Activated T-cell treated with anti-CD3 and anti-CD28 coated beads, Interleukin-2, amount 50 U/mL, for 4 hours (primary cell): ENCODE data around the gene NDUFB2. TPM values are rescaled to one million over a fixed set of nuclear protein-coding genes. Genes with fewer than 3 reads are reported as not detected.
"Not testable (repeated sequence)": the region's sequence is repeated elsewhere in the genome, so short reads cannot be mapped to it uniquely, and the experiment has no call there.

Experiments
- ATAC-seq, 2 donors: fragments of 200-7000 bp; cut with Tn5 transposase; one replicate each; pipeline ENCODE4 v1.10.0; 2021
- DNase-seq: peaks from one replicate; pipeline ENCODE4 v3.0.0-alpha.2; 2020
- H3K27me3 Mint-ChIP-seq: one replicate; pipeline ENCODE4 v1.8.0; 2021; ENCODE audit warnings: low read depth, mixed read lengths
- H3K36me3 Mint-ChIP-seq: one replicate; pipeline ENCODE4 v1.8.0; 2022; ENCODE audit warnings: mixed read lengths; ENCODE audit not compliant: insufficient read depth
- H3K4me1 Mint-ChIP-seq: one replicate; pipeline ENCODE4 v1.8.0; 2021; ENCODE audit warnings: low read depth, mixed read lengths
- H3K4me3 Mint-ChIP-seq: one replicate; pipeline ENCODE4 v1.8.0; 2021; ENCODE audit warnings: mild to moderate bottlenecking, moderate library complexity, mixed read lengths
- H3K9me3 Mint-ChIP-seq: one replicate; pipeline ENCODE4 v1.8.0; 2021; ENCODE audit warnings: mixed read lengths
- total RNA-seq, 3 donors: library from RNA; stranded (reverse); gene quantifications; one replicate each; pipeline ENCODE4 v1.2.1, GENCODE V29; 2021

Gene NDUFB2
- total RNA-seq = 100 to 1,000 TPM; 192 to 205 (median 201) TPM

DNA sequence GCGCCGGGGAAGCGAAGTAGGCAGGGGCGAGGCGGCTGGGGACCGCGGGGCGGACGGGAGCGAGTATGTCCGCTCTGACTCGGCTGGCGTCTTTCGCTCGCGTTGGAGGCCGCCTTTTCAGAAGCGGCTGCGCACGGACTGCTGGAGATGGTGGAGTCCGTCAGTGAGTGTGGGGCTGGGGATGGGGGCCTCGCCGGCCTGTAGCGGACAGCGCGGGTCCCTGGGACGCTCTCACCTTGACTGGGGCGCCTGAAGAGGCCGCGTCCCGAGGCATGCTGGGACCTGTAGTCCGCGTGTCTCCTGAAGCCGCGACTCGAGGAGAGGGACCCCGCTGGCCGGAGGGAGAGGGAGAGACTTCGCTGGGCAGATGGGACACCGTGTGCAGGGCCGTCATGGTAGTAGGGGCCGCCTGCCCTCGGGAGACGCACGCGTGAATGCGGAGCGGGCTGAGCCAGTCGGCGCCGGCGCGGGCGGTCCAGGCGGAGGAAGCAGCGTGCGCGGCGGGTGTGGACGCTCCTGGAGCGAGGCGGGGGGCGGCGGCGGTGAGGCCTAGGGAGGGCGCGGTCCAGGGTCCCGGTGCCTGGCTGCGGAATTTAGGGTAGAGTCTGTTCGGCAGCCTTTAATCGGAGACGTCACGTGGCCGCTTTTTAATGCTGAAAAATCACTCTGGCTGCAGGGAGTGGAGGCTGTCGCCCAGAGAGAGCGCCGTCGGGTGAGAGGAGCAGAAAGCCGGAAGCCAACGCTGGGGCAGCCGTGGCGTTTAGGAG, at the start of gene NDUFB2:
Gene NDUFB2 (plus strand): TSS at position 29 of the 767 bp plus-strand sequence. CDS start 37 bp downstream, at position 66.
- Mint-ChIP-seq H3K9me3 (no peaks in the 10 kb centered on the region), H3K27me3 (no peaks in the 10 kb centered on the region), H3K4me3 (peak within 1 kb of the TSS; percentile 97), H3K4me1 (peaks cover 33% of the 10 kb centered on the region), H3K36me3 (peaks cover 13% of the 10 kb centered on the region)
- ATAC-seq (peak; percentile 91 to 92), DNase-seq (peak; percentile 48)

DNA sequence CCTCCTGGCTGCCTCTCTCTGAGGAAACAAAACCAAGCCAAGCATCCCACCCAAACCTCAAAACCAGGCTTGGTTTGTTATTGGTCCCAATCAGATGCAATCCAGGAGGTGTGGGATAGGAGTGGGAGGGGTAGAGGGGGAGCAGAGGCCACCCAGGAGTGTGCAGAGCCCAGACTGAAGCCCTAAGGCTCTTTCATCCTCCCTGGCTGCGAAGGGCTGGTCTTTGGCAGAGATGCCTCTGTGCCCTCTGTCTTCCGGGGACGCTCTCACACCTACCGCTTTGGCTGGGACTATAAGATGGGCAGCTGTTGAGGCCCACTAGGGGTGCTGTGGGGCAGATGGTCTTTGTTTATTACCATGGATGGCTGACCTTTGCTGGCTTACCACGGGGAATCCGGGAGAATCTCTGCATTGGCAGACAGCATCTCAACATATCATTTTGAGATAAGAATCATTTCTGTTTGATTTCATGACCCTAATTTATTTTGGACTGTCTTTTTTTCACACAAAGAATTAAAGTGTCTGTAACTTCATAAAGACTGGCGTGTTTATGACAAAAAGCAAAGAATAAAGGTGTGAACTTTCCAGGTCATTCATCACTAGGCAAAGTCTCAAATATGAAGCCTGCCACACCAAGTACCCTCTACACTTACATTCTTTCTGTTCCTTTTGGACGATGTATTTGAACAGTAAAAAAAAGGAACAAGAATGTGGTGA, 49.4 kb upstream of the NDUFB2 start:
- H3K9me3 Mint-ChIP-seq = no peaks in the 10 kb centered on the region
- H3K4me3 Mint-ChIP-seq = no peak overlapping the region
- H3K36me3 Mint-ChIP-seq = no peaks in the 10 kb centered on the region
- H3K4me1 Mint-ChIP-seq = peaks cover 5% of the 10 kb centered on the region
- peaks cover 20% of the 10 kb centered on the region for H3K27me3 Mint-ChIP-seq
- DNase-seq (peak; percentile 22), ATAC-seq (peak; percentile 71 to 80)

DNA sequence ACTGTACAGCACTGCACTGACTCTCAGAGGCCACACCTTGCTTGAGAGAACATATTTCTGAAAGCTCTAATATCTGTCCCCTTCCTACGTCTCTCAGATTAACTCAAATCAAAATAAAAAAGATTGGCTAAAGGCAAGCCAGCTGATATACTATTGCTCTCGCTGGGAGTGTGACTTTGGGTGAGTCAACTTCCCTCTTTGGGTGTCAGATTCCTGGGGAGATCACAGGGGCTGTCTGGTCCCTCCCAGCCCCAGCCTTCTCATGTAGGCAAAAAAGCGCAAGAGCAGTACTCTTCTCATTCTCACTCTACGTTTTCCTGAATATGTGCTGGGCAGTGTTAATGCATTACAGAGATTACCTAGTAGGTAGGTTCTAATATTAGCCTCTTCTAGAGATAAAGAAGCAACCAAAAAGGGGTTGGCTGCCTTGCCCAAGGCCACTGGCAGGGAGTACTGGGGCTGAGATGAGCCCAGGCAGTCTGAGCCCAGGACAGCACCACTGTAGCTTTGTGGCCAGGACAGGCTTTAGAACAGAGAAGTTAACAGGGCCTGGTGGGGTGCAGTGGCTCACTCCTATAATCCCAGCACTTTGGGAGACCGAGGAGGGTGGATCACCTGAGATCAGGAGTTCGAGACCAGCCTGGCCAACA, 46.8 kb upstream of the NDUFB2 start:
- Mint-ChIP-seq H3K4me3 (no peak overlapping the region), H3K4me1 (peaks cover 12% of the 10 kb centered on the region), H3K9me3 (no peaks in the 10 kb centered on the region), H3K27me3 (peaks cover 6% of the 10 kb centered on the region), H3K36me3 (no peaks in the 10 kb centered on the region)
- DNase-seq (no peak), ATAC-seq (no peak)

DNA sequence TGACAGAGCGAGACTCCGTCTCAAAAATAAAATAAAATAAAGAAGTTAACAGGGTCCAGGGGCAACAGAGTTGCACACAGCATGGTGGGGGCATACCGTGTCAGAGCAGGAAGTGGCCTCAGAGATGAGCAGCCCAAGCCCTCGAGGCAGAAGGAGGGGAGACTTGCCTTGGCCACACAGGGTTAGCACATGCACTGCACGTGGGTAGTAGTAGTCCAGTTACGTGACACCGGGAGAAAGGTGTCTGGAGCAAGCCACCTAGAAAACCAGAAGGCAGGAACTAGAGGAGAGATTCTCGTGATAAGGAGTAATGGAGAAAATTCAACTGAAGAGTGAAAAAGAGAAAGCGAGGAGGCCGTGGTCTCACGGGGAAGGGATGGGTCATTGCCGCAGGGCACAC, 46.1 kb upstream of the NDUFB2 start:
- Mint-ChIP-seq H3K27me3 (peaks cover 5% of the 10 kb centered on the region), H3K4me3 (no peak overlapping the region), H3K36me3 (no peaks in the 10 kb centered on the region), H3K4me1 (peaks cover 12% of the 10 kb centered on the region), H3K9me3 (no peaks in the 10 kb centered on the region)
- no peak for ATAC-seq
- no peak for DNase-seq

DNA sequence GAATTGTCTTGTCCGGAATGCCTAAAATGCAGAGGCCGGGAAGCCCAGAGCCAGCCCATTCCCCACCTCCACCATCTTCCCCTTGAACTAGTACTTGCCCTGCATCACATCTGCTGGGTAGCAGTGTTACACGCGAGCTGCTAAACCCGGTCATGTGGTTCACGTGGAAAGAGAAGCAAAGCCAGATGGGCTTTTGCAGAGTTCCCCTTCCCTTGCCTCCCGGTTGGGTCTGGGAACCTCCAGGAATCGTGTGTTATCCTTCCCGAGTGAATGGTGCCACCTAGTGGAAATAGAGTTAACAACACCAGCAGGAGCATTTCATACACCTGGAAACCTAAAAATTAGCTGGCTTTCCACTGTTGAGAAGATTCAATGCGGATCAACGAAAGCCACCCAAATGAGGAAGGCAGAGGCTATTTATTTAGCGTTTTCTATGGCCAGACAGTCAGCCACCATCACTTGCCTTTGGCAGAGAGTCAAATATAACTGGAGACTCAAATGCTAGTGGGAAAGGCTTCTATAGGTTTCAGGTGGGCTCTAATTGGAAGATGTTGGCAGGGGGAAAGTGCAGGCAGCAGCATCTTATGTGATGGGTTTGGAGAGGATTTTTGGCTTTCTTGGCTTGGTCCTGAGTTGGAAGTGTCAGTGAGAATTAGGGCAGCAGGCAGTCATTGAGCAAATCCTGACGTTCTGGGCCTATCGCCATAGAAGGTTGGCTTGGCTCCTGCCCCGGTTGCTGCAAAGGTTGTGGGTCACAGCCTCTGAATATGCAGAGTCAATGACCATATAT, 43.0 kb upstream of the NDUFB2 start:
- Mint-ChIP-seq H3K27me3 (peaks cover 5% of the 10 kb centered on the region), H3K36me3 (no peaks in the 10 kb centered on the region), H3K4me3 (no peak overlapping the region), H3K9me3 (no peaks in the 10 kb centered on the region), H3K4me1 (peaks cover 24% of the 10 kb centered on the region)
- ATAC-seq (peak; percentile 44 to 53), DNase-seq (no peak)

DNA sequence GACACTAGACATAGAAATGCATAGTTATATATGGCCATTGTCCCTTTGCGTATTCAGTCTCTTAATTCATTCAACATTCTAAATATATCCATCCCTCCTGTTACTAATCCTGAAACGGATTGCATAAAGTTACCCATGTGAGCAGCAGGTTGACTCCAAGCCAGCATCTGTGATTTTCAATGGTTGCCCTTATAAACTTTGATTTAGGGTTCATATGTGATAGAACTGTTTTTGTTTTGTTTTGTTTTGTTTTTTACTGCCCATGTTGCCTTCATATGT, 42.5 kb upstream of the NDUFB2 start:
- H3K4me3 Mint-ChIP-seq = no peak overlapping the region
- no peak for DNase-seq
- H3K9me3 Mint-ChIP-seq = no peaks in the 10 kb centered on the region
- H3K27me3 Mint-ChIP-seq = peaks cover 5% of the 10 kb centered on the region
- no peaks in the 10 kb centered on the region for H3K36me3 Mint-ChIP-seq
- H3K4me1 Mint-ChIP-seq = peaks cover 24% of the 10 kb centered on the region
- no peak for ATAC-seq

DNA sequence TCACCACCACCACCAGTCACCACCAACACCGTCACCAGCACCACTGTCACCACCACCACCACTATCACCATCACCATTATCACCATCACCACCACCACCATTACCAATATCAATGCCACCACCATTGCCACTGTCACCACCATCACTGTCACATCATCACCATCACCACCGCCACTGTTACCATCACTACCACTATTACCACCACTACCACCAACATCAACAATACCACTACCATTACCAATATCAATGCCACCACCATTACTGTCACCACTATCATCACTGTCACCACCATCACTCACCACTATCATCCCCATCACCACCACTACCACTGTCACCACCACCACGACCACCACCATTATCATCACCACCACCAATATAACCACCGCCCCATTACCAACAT, 41.8 kb upstream of the NDUFB2 start:
- Mint-ChIP-seq H3K36me3 (no peaks in the 10 kb centered on the region), H3K27me3 (peaks cover 4% of the 10 kb centered on the region), H3K4me1 (peaks cover 24% of the 10 kb centered on the region), H3K4me3 (no peak overlapping the region), H3K9me3 (no peaks in the 10 kb centered on the region)
- ATAC-seq (no peak), DNase-seq (no peak)

DNA sequence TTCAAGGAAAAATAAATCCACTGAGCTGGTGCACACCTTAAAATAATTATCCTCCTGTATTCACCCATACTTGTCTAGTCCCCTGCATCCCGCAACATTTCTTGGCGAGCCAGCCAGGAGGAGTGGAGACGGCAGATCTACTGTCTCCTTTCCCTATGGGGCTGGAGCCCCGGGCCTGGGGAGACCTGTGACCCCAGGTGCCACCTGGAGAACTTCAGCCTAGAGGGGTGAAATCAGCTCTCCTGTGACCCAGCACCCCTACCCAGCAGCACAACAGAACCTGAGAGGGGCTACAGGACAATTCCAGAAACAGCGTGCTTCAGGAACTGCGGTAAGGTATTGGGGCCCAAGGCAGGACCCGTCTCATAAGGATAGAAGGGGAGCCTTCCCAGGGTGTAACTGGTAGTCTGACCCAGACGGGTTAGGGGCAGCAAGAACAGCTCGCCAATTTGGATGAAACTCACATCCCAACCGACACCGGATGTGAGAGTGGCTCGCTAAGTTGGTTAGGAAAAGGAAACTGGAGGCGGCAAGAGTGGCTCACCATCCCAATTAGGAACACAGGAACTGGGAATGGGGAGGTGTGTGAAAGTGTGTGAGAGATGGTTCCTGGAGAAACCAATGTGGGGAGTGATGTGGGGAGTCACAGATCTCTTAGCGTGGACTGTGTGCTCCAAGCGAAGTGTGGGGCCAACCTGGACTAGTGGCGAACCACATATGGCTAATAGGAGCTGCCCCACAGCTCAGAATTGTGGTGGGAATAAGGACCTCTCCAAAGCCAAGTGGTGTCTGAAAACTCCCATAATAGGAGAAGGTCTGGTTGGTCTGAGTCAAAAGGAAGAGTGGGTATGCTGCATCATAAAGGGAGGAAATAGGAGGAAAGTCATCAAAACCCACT, 40.7 kb upstream of the NDUFB2 start:
- H3K9me3 Mint-ChIP-seq = no peaks in the 10 kb centered on the region
- peaks cover 6% of the 10 kb centered on the region for H3K27me3 Mint-ChIP-seq
- H3K4me1 Mint-ChIP-seq = peaks cover 24% of the 10 kb centered on the region
- H3K4me3 Mint-ChIP-seq = peak overlapping the region; percentile 76
- H3K36me3 Mint-ChIP-seq = no peaks in the 10 kb centered on the region
- DNase-seq (no peak), ATAC-seq (no peak)

DNA sequence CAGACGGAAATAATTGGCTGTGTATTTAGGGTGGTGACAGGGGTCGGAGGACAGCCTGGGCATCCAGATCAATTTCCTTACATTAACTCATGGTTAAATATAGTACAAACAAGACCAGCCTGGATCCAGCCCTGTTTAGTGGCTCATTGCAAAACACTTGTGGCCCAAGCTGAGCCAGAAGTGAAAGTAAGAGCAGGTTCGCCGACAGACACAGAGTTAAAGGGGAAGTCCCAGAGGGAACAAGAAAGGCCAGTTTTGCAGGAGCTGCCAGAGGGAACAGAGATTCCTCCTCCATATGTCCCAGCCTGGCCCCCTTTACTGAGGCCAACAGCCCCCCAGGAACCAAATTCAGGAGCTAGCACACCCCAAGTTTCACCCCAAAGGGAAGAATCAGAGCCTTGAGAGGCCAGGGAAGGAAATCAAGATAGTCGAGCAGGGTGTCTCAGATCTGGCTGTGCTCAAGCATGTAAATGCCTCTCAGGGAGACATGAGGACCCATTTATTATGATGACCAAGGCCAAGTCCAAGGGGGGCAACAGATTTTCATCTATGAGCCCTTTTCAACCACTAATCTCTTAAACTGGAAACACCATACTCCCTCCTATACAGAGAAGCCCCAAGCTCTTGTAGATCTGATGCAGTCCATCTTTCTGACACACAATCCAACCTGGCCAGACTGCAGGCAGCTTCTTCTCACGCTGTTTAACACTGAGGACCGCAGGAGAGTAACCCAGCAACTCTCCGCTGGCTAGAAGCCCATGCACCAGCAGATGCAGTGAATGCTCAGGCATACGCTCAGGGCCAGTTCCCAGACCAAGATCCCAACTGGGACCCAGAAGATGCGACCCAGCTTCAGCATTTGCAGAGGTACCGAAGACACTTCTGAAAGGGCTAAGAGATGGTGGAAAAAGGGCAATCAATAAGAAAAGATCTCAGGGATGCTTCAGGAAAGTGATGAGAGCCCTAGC, 39.7 kb upstream of the NDUFB2 start:
- H3K36me3 Mint-ChIP-seq = no peaks in the 10 kb centered on the region

DNA sequence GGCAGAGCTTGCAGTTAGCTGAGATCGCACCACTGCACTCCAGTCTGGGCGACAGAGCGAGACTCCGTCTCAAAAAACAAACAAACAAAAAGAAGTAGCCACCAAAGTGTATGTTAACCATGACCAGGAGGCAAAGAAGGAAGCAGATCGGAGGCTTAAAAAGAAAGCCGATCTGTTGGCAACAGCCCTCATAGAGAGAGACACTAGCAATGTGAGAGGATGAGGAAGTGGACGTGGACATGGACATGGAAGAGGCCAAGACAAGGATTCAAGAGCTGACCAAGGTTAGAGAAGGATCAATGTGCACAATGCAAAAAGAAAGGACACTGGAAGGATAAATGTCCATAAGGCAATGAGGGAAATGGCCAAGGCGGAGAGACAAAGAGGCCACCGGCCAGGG, 38.6 kb upstream of the NDUFB2 start:
- peaks cover 24% of the 10 kb centered on the region for H3K4me1 Mint-ChIP-seq
- no peaks in the 10 kb centered on the region for H3K9me3 Mint-ChIP-seq
- H3K27me3 Mint-ChIP-seq = peaks cover 6% of the 10 kb centered on the region
- H3K4me3 Mint-ChIP-seq = no peak overlapping the region
- DNase-seq (no peak), ATAC-seq (no peak)
- no peaks in the 10 kb centered on the region for H3K36me3 Mint-ChIP-seq

More for the DNA sequence above, 39.7 kb upstream of the NDUFB2 start:
- ATAC-seq (peak; percentile 78 to 88), DNase-seq (no peak)
- Mint-ChIP-seq H3K4me1 (peaks cover 24% of the 10 kb centered on the region), H3K4me3 (peak overlapping the region; percentile 76), H3K9me3 (no peaks in the 10 kb centered on the region), H3K27me3 (peaks cover 6% of the 10 kb centered on the region)

DNA sequence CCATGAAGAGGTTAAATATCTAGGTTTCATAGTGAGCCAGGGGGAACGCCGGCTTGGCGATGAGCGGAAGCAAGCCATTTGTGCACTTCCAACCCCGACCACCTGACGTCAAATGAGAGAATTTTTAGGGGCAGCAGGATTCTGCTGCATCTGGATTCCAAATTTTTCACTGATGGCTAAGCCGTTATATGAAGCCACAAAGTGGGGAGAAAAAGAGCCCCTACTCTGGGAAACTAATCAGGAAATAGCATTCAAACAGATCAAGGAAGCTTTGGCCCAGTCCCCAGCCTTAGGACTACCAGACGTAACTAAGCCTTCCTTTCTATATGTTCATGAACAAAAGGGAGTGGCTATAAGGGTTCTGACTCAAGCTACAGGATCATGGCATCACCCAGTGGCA, 36.7 kb upstream of the NDUFB2 start:
- Mint-ChIP-seq H3K4me3 (no peak overlapping the region), H3K4me1 (peaks cover 17% of the 10 kb centered on the region), H3K27me3 (peaks cover 4% of the 10 kb centered on the region), H3K36me3 (no peaks in the 10 kb centered on the region), H3K9me3 (no peaks in the 10 kb centered on the region)
- ATAC-seq (no peak), DNase-seq (no peak)

DNA sequence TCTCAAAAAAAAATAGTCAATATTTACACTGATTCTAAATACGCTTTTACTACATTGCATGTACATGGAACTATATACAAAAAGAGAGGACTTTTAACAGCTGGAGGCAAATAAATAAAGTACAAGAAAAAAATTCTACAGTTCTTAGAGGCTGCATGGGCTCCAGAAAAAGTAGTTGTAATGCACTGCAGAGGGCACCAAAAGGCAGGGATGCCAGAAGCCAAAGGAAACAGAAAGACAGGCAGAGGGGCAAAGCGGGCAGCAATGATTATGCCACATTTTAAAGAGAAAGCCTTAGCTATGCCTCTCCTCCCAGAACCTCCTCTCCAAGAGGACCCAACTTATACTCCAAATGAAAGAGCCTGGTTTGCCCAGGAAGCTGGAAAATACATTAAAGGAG, 35.4 kb upstream of the NDUFB2 start:
- H3K4me3 Mint-ChIP-seq = no peak overlapping the region
- H3K4me1 Mint-ChIP-seq = peaks cover 10% of the 10 kb centered on the region
- H3K9me3 Mint-ChIP-seq = no peaks in the 10 kb centered on the region
- H3K36me3 Mint-ChIP-seq = no peaks in the 10 kb centered on the region
- no peak for ATAC-seq
- peaks cover 4% of the 10 kb centered on the region for H3K27me3 Mint-ChIP-seq
- DNase-seq = no peak

DNA sequence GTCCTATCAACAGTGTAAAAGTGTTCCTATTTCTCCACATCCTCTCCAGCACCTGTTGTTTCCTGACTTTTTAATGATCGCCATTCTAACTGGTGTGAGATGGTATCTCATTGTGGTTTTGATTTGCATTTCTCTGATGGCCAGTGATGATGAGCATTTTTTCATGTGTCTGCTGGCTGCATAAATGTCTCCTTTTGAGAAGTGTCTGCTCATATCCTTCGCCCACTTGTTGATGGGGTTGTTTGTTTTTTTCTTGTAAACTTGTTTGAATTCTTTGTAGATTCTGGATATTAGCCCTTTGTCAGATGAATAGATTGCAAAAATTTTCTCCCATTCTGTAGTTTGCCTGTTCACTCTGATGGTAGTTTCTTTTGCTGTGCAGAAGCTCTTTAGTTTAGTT, 33.6 kb upstream of the NDUFB2 start:
- ATAC-seq = not testable (repeated sequence)

More for the DNA sequence above, 33.6 kb upstream of the NDUFB2 start:
- not testable (repeated sequence) for H3K27me3 Mint-ChIP-seq, DNase-seq, H3K36me3 Mint-ChIP-seq, H3K4me3 Mint-ChIP-seq, H3K4me1 Mint-ChIP-seq, H3K9me3 Mint-ChIP-seq
